GM21447 (cell line): ENCODE measurements around the gene ALG9.
A peak's percentile ranks its signal among the peaks of the same experiment; 100 is the strongest.

Experiments used
- ATAC-seq: cut with Tn5 transposase; IDR thresholded peaks from one replicate; pipeline ENCODE4 v1.9.1; 2021; ENCODE audit not compliant: unreplicated experiment

The ALG9 gene

GRCh38 chr11:111882202-111882601 is 10.8 kb upstream of the ALG9 start:
- no peak for ATAC-seq

GRCh38 chr11:111879637-111879960 is 8.2 kb upstream of the ALG9 start:
- ATAC-seq, result peak; percentile 1

GRCh38 chr11:111878849-111879636 is 7.7 kb upstream of the ALG9 start, which contains the start of the genes CFAP68 and FDXACB1:
Gene CFAP68 (plus strand): TSS chr11:111879541. CDS start chr11:111879561, 20 bp downstream.
Gene FDXACB1 (minus strand): TSS chr11:111879165. CDS start chr11:111879132, 33 bp downstream.
- peak; percentile 94 for ATAC-seq

- peak; percentile 4 for ATAC-seq
These were observed 7.0 kb upstream of the ALG9 start for GRCh38 chr11:111878385-111878848.

- ATAC-seq, result no peak
These were observed 346 bp upstream of the ALG9 start for GRCh38 chr11:111871693-111872161.

- ATAC-seq, result peak; percentile 10
These were observed 877 bp downstream of the ALG9 start for GRCh38 chr11:111870522-111870885.

- ATAC-seq, result no peak
These were observed 1.3 kb downstream of the ALG9 start for GRCh38 chr11:111870113-111870512.

GRCh38 chr11:111860257-111860656 is 11.1 kb downstream of the ALG9 start:
- no peak for ATAC-seq

GRCh38 chr11:111855506-111855905 is 15.9 kb downstream of the ALG9 start:
- ATAC-seq, result no peak

- no peak for ATAC-seq
These were observed 19.3 kb downstream of the ALG9 start for GRCh38 chr11:111852103-111852502.

- ATAC-seq, result no peak
These were observed 19.7 kb downstream of the ALG9 start for GRCh38 chr11:111851636-111852035.

GRCh38 chr11:111851067-111851466 is 20.3 kb downstream of the ALG9 start:
- ATAC-seq, result no peak

GRCh38 chr11:111849631-111850030 is 21.8 kb downstream of the ALG9 start:
- ATAC-seq, result no peak

GRCh38 chr11:111846636-111847035 is 24.7 kb downstream of the ALG9 start:
- no peak for ATAC-seq

GRCh38 chr11:111846063-111846462 is 25.3 kb downstream of the ALG9 start:
- no peak for ATAC-seq

- no peak for ATAC-seq
These were observed 25.9 kb downstream of the ALG9 start for GRCh38 chr11:111845276-111846028.

GRCh38 chr11:111843661-111844060 is 27.7 kb downstream of the ALG9 start:
- ATAC-seq, result no peak

- peak; percentile 50 for ATAC-seq
These were observed 29.9 kb downstream of the ALG9 start for GRCh38 chr11:111841370-111842053.

GRCh38 chr11:111840143-111840542 is 31.2 kb downstream of the ALG9 start:
- ATAC-seq, result no peak

- no peak for ATAC-seq
These were observed 33.3 kb downstream of the ALG9 start for GRCh38 chr11:111838054-111838453.

GRCh38 chr11:111837366-111837891 is 34.0 kb downstream of the ALG9 start:
- no peak for ATAC-seq
